Heart left ventricle (tissue), 16 donors: Measurements from ENCODE around the gene SOX6. TPM values are rescaled to one million over a fixed set of nuclear protein-coding genes. Genes with fewer than 3 reads are reported as not detected.

Experiments used
- ATAC-seq, 4 donors: fragments of 200-7000 bp; cut with Tn5 transposase; one replicate each; pipeline ENCODE4 v1.9.1; 2020 to 2022; ENCODE audit warnings: moderate library complexity in 4 of 4, mild to moderate bottlenecking in 3 of 4, moderate number of reproducible peaks in 1 of 4
- DNase-seq, 5 donors: peaks; one replicate each; pipeline ENCODE4 v3.0.0-alpha.2; 2020
- H3K27ac ChIP-seq, 12 donors: fragments of 200-600 bp; sonication (generic) in 4 of 12; one replicate each; pipeline versions ENCODE4 v1.5.0 to v1.8.0; 2016 to 2022; ENCODE audit warnings: mild to moderate bottlenecking in 2 of 12
- H3K27me3 ChIP-seq, 9 donors: fragments of 200-600 bp; sonication (generic) in 2 of 9; one replicate each; pipeline versions ENCODE4 v1.5.1 to v1.8.0; 2016 to 2022; ENCODE audit warnings: mild to moderate bottlenecking in 3 of 9
- H3K36me3 ChIP-seq, 9 donors: fragments of 200-600 bp; sonication (generic) in 2 of 9; one replicate each; pipeline versions ENCODE4 v1.5.0 to v1.8.0; 2018 to 2022; ENCODE audit warnings: mild to moderate bottlenecking in 2 of 9
- H3K4me1 ChIP-seq, 12 donors: fragments of 200-600 bp; sonication (generic) in 4 of 12; one replicate each; pipeline versions ENCODE4 v1.5.0 to v1.8.0; 2016 to 2022; ENCODE audit warnings: mild to moderate bottlenecking in 3 of 12
- H3K4me3 ChIP-seq, 12 donors: fragments of 200-600 bp; sonication (generic) in 4 of 12; one replicate each; pipeline versions ENCODE4 v1.5.0 to v1.8.0; 2017 to 2022; ENCODE audit warnings: mild to moderate bottlenecking in 9 of 12, moderate library complexity in 4 of 12
- H3K9me3 ChIP-seq, 12 donors: fragments of 200-600 bp; sonication (generic) in 4 of 12; one replicate each; pipeline versions ENCODE4 v1.5.0 to v1.8.0; 2016 to 2022; ENCODE audit warnings: mild to moderate bottlenecking in 1 of 12
- POLR2A ChIP-seq, 2 donors: fragments of 450-650 bp; IDR thresholded peaks; one replicate each; pipeline ENCODE4 v1.6.1; 2017; ENCODE audit warnings: antibody characterized with exemption in 2 of 2, mild to moderate bottlenecking in 2 of 2, moderate library complexity in 2 of 2
- WGBS, 4 donors: extraction: QIAGEN DNeasy Blood & Tissue Kit in 2 of 4; methylation state at CpG; one replicate each; pipeline versions ENCODE4 v1.1.5 to v1.1.7; 2013 to 2018; 5-methylcytosine and 5-hydroxymethylcytosine counted together
- intact Hi-C, 10 donors: fragments of 100-400 bp; cut with DNase I; formaldehyde crosslinking; loops; one replicate each; pipeline versions ENCODE4 v1.11.1 to v1.14.2; 2022
- polyA plus RNA-seq, 2 donors: library from polyadenylated mRNA; stranded (reverse); fragments of 200-250 nt; gene quantifications; one replicate each; pipeline ENCODE4 v1.2.3, GENCODE V29; 2013
- total RNA-seq, 9 donors: library from RNA; depleted of rRNA in 2 of 9; stranded (reverse); fragments of >200 nt in 2 of 9; fragmentation: NEBNext Ultra II Directional in 3 of 9; extraction: Animal tissue kit (Norgen Biotek cat#: 25700) in 3 of 9; gene quantifications; one replicate each; pipeline versions ENCODE4 v1.1.0 to v1.2.4, GENCODE V29; 2016 to 2023
- TF ChIP-seq, protein P1 (sequence below), 12 donors: fragments of 200-600 bp; sonication (generic) in 4 of 12; IDR thresholded peaks; one replicate each; pipeline versions ENCODE4 v1.5.0 to v1.8.0; 2018 to 2022; ENCODE audit warnings: antibody characterized with exemption in 12 of 12, mild to moderate bottlenecking in 5 of 12
- donor health status: ischemic (EF 13 %, LVEDD 7.1; RV severe dilation, severe dysfunction).
- donor health status: healthy with polysubstance abuse.
- donor health status: DM: no; HTN: yes; CAD: no.
- donor health status: DM: no; HTN: no; CAD: no.
- donor health status: ischemic (EF 25% LVEDD 6.9; RV normal size, moderate dysfunction).
- donor health status: ischemic (EF 25% LVEDD 5.7; RV mildly dilated, moderate dysfunction).
- donor health status: healthy.
- donor health status: DM: yes; HTN: yes; CAD: no.
- donor health status: ischemic (EF 35%, LVEDD 5.7; RV mildly dilated, moderate dysfunction).
- donor health status: nonischemic (EF 11% LVEDD 7.7; RV severe dilation, severe dysfunction).
- donor health status: DM: yes; HTN: yes; CAD: no.
- donor health status: PGD.
- donor health status: ischemic (EF 29% LVEDD 5.4; RV normal size, mild dysfunction).
- donor health status: nonischemic (EF 23%, LVEDD 6.1; RV moderate dilation, normal function).

SOX6 gene
- total and polyA plus RNA-seq, 11 donors: 1.5 to 39.6 (median 15.6) TPM

DNA sequence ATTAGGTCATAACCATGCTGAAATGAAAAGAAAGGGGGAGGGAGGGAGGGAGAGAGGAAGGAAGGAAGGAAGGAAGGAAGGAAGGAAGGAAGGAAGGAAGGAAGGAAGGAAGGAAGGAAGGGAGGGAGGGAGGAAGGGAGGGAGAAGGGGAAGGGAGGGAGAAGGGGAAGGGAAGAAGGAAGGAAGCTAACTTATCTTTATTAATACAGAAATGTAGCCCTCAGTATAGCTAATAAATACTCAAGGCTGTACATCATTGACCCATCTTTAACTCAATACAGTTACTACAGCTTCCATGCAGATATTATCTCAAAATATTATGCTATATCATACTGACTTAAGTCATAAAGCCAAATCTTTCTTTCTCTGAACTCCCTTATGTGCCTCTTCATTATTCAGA is 17.4 kb upstream of the SOX6 start:
- DNase-seq: no peak
- intact Hi-C loops: no loop called here
- H3K27ac ChIP-seq: no peak overlapping the region
- H3K27me3 ChIP-seq: no peaks in the 10 kb centered on the region
- TF ChIP-seq, protein P1, sequence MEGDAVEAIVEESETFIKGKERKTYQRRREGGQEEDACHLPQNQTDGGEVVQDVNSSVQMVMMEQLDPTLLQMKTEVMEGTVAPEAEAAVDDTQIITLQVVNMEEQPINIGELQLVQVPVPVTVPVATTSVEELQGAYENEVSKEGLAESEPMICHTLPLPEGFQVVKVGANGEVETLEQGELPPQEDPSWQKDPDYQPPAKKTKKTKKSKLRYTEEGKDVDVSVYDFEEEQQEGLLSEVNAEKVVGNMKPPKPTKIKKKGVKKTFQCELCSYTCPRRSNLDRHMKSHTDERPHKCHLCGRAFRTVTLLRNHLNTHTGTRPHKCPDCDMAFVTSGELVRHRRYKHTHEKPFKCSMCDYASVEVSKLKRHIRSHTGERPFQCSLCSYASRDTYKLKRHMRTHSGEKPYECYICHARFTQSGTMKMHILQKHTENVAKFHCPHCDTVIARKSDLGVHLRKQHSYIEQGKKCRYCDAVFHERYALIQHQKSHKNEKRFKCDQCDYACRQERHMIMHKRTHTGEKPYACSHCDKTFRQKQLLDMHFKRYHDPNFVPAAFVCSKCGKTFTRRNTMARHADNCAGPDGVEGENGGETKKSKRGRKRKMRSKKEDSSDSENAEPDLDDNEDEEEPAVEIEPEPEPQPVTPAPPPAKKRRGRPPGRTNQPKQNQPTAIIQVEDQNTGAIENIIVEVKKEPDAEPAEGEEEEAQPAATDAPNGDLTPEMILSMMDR (IDR thresholded peaks at IDR 0.05): no peak
- TF ChIP-seq POLR2A (IDR thresholded peaks at IDR 0.05): no peak
- no peaks in the 10 kb centered on the region for H3K36me3 ChIP-seq
- H3K4me3 ChIP-seq: no peak overlapping the region
- peaks cover 0 to 5% (median 0%) of the 10 kb centered on the region in 12 donors for H3K9me3 ChIP-seq
- H3K4me1 ChIP-seq: peaks cover 0 to 17% (median 2%) of the 10 kb centered on the region in 12 donors
- ATAC-seq: no peak

- ATAC-seq: peak in 3 of 4 donors; percentile 48 to 60 (median 54)
- no peak for DNase-seq
- no peaks in the 10 kb centered on the region for H3K27me3 ChIP-seq
- no peak overlapping the region for H3K27ac ChIP-seq
- intact Hi-C loops: no loop called here
- no peaks in the 10 kb centered on the region for H3K36me3 ChIP-seq
- H3K4me3 ChIP-seq: no peak overlapping the region
- peaks cover 0 to 17% (median 2%) of the 10 kb centered on the region in 12 donors for H3K4me1 ChIP-seq
- 40 to 49% (median 47%) methylated on average over 2 of the region's 2 CpGs for WGBS, 4 donors
- TF ChIP-seq, protein P1 (IDR thresholded peaks at IDR 0.05): no peak
- TF ChIP-seq POLR2A (IDR thresholded peaks at IDR 0.05): no peak
- H3K9me3 ChIP-seq: peaks cover 0 to 5% (median 0%) of the 10 kb centered on the region in 12 donors
Observed at GRCh38 chr11:16372355-16372754, 16.0 kb upstream of the SOX6 start.

DNA sequence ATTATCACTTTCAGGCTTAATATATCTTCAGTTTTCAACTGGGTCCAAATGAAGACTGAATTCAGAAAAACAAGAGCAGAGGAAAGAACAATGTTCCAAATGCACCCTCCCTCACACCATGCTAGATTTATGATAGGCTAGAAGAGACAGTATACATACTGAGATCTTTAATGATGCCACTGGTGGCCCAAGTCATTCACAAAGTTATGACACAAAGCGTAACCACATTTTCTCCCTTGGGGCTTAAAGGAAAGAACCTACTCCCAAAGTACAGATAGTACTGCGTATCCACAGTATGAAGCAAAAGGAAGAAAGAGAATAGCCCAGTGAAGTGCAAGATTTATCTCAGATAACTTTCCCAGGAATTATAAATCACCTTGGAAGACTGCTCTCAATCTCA is 10.9 kb upstream of the SOX6 start:
- 75 to 96% (median 92%) methylated on average over 2 of the region's 2 CpGs for WGBS, 4 donors
- Histone ChIP-seq H3K27me3 (no peaks in the 10 kb centered on the region), H3K9me3 (no peaks in the 10 kb centered on the region), H3K4me1 (peaks cover 0 to 38% (median 19%) of the 10 kb centered on the region in 12 donors), H3K27ac (no peak overlapping the region), H3K4me3 (no peak overlapping the region), H3K36me3 (no peaks in the 10 kb centered on the region)
- no peak for ATAC-seq
- TF ChIP-seq POLR2A (IDR thresholded peaks at IDR 0.05): no peak
- TF ChIP-seq, protein P1 (IDR thresholded peaks at IDR 0.05): no peak
- no peak for DNase-seq
- intact Hi-C loops: loop anchor here in 2 of 10 donors (10.0 kb wide), 2 partner anchors 228 to 238 kb away; no protein-coding TSS in a partner anchor

GRCh38 chr11:16365581-16366228 is 9.4 kb upstream of the SOX6 start:
- intact Hi-C loops: loop anchor here in 2 of 10 donors (10.0 kb wide), 2 partner anchors 229 to 239 kb away; no protein-coding TSS in a partner anchor
- Histone ChIP-seq H3K36me3 (no peaks in the 10 kb centered on the region), H3K4me3 (no peak overlapping the region), H3K27ac (peak overlapping the region in 2 of 12 donors; percentile 17 to 28), H3K9me3 (no peaks in the 10 kb centered on the region), H3K4me1 (peaks cover 0 to 34% (median 16%) of the 10 kb centered on the region in 12 donors), H3K27me3 (no peaks in the 10 kb centered on the region)
- TF ChIP-seq, protein P1 (IDR thresholded peaks at IDR 0.05): no peak
- TF ChIP-seq POLR2A (IDR thresholded peaks at IDR 0.05): no peak
- DNase-seq: no peak
- ATAC-seq: peak; percentile 44 to 61 (median 48)
- 40 to 55% (median 46%) methylated on average over 3 of the region's 3 CpGs for WGBS, 4 donors
